K562 (cell line): ENCODE measurements around the gene XPO1. TPM values are rescaled to one million over a fixed set of nuclear protein-coding genes. Genes with fewer than 3 reads are reported as not detected.

ENCODE experiments used
- CGGBP1 ChIP-seq: fragments of 250-450 bp; sonication (Bioruptor Pico); IDR thresholded peaks from 2 replicates; pipeline ENCODE4 v1.9.0; 2021; ENCODE audit warnings: mild to moderate bottlenecking
- CREB3L1 ChIP-seq: fragments of 450-650 bp; IDR thresholded peaks from 2 replicates; pipeline ENCODE4 v1.6.1; 2014; ENCODE audit warnings: low read depth, mild to moderate bottlenecking, moderate library complexity, borderline replicate concordance
- E4F1 ChIP-seq: fragments of 250-450 bp; sonication (Bioruptor Pico); IDR thresholded peaks from 2 replicates; pipeline ENCODE4 v1.5.0; 2021; ENCODE audit warnings: mild to moderate bottlenecking, borderline replicate concordance
- HMBOX1 ChIP-seq: sonication (generic); IDR thresholded peaks from 2 replicates; pipeline ENCODE4 v1.6.1; 2016
- MTA3 ChIP-seq: fragments of 450-650 bp; formaldehyde crosslinking; IDR thresholded peaks from 2 replicates; pipeline ENCODE4 v1.6.1; 2017; ENCODE audit warnings: mild to moderate bottlenecking, borderline replicate concordance
- NR2F6 ChIP-seq: fragments of 450-650 bp; formaldehyde crosslinking; IDR thresholded peaks from 2 replicates; pipeline ENCODE4 v1.4.0; 2020; ENCODE audit warnings: mild to moderate bottlenecking
- POLR2AphosphoS5 ChIP-seq: IDR thresholded peaks from 2 replicates; pipeline ENCODE4 v1.6.1; 2011; ENCODE audit warnings: mild to moderate bottlenecking, low read depth, low read length, moderate library complexity; ENCODE audit not compliant: control insufficient read depth, insufficient read depth
- POLR2G ChIP-seq: fragments of 200-400 bp; formaldehyde crosslinking; IDR thresholded peaks from 2 replicates; pipeline ENCODE4 v1.6.1; 2017; ENCODE audit warnings: low read depth, mild to moderate bottlenecking, antibody characterized with exemption, low read length, moderate library complexity
- POLR3G ChIP-seq: IDR thresholded peaks from 2 replicates; pipeline ENCODE4 v1.6.1; 2011; ENCODE audit not compliant: insufficient read length, insufficient replicate concordance; ENCODE audit errors: extremely low read depth
- SREBF1 ChIP-seq: fragments of 150-350 bp; IDR thresholded peaks from 2 replicates; pipeline ENCODE4 v1.6.1; 2014; ENCODE audit warnings: antibody characterized with exemption, low read depth, low read length, borderline replicate concordance
- TAF7 ChIP-seq: fragments of 450-650 bp; IDR thresholded peaks from 2 replicates; pipeline ENCODE4 v1.6.1; 2016; ENCODE audit warnings: missing genetic modification characterization, missing compliant biosample characterization
- TAF9B ChIP-seq: fragments of 450-650 bp; IDR thresholded peaks from 2 replicates; pipeline ENCODE4 v1.6.1; 2018; ENCODE audit warnings: mild to moderate bottlenecking; ENCODE audit not compliant: partially characterized antibody
- ZBTB11 ChIP-seq, 3 experiments: fragments of 200-800 bp in 1 of 3; fragments of 250-450 bp in 1 of 3; fragments of 450-650 bp in 1 of 3; sonication (Bioruptor Pico) in 1 of 3; sonication (Bioruptor generic) in 1 of 3; formaldehyde crosslinking in 1 of 3; IDR thresholded peaks; 2 replicates each; pipeline versions ENCODE4 v1.6.1 to v1.8.0; 2016 to 2022; ENCODE audit warnings: mild to moderate bottlenecking in 2 of 3, missing genetic modification characterization in 2 of 3, missing compliant biosample characterization in 1 of 3, moderate library complexity in 1 of 3
- ZBTB7A ChIP-seq: IDR thresholded peaks from 2 replicates; pipeline ENCODE4 v1.6.1; 2011; ENCODE audit warnings: low read depth, mild to moderate bottlenecking, low read length, moderate library complexity, borderline replicate concordance; ENCODE audit not compliant: control insufficient read depth
- ZFP36 ChIP-seq: fragments of 150-350 bp; IDR thresholded peaks from 2 replicates; pipeline ENCODE4 v1.6.1; 2018; ENCODE audit warnings: low read length, low read depth; ENCODE audit not compliant: partially characterized antibody
- ZNF79 ChIP-seq: fragments of 250-450 bp; sonication (Bioruptor Pico); IDR thresholded peaks from 2 replicates; pipeline ENCODE4 v1.4.0; 2020; ENCODE audit warnings: low read depth, mild to moderate bottlenecking, moderate library complexity
- polyA plus RNA-seq, 8 experiments: library from polyadenylated mRNA; depleted of rRNA in 4 of 8; stranded (reverse) in 5 of 8; unstranded in 3 of 8; fragments of >200 nt; fragmentation: Nextera tagmentation in 2 of 8; fragmentation: Illumina TruSeq in 1 of 8; extraction: Ambion mirVana in 2 of 8; extraction: Trizol in 1 of 8; gene quantifications; 2 replicates each; pipeline versions ENCODE4 v1.2.1 to v1.2.3, GENCODE V29; 2011 to 2014; ENCODE audit warnings: inconsistent platforms in 1 of 8, missing spikeins in 1 of 8
- total RNA-seq, 7 experiments: library from RNA; depleted of rRNA in 6 of 7; stranded (reverse); fragments of >200 nt in 6 of 7; fragmentation: Illumina TruSeq in 2 of 7; extraction: Trizol in 2 of 7; gene quantifications; 2 replicates each; pipeline versions ENCODE4 v1.2.1 to v1.2.3, GENCODE V29; 2011 to 2021; ENCODE audit warnings: low replicate concordance in 1 of 7

The XPO1 gene
- total and polyA plus RNA-seq, 9 of the 15 experiments (the other 6 are each of a cell fraction or from before 2014, with no cell fraction given): 86.2 to 307 (median 216) TPM

GRCh38 chr2:61470965-61471904 is 66.9 kb downstream of the XPO1 start, which contains the start of gene USP34 (continued):
- TF ChIP-seq POLR2G (peak; percentile 97), ZBTB7A (peak; percentile 82; the same call in 1 of the 2 replicates), HMBOX1 (no peak), MTA3 (peak; percentile 72; the same call in 1 of the 2 replicates), TAF9B (peak; percentile 88), E4F1 (CRISPR knock-in tag) (no peak), CGGBP1 (CRISPR knock-in tag) (0 out of 2 replicates have a peak, but pooled peaks have one; percentile 51), POLR2AphosphoS5 (peak; percentile 88), ZNF79 (CRISPR knock-in tag) (no peak), ZFP36 (no peak), TAF7 (peak; percentile 75), SREBF1 (no peak), POLR3G (no peak), ZBTB11 (CRISPR knock-in tag; IDR thresholded peaks at IDR 0.05) (peak; percentile 64 to 96 (median 74); a peak in 5 of 6 replicates), CREB3L1 (peak; percentile 83; the same call in 1 of the 2 replicates), NR2F6 (CRISPR knock-in tag) (peak; percentile 7; the same call in 1 of the 2 replicates)
